Stimulated activated CD4-positive, alpha-beta T cell treated with anti-CD3 and anti-CD28 coated beads, Interleukin-15, amount 100 ng/mL, for 24 hours (primary cell): Measurements from ENCODE around the gene LONRF3.

Experiments
- DNase-seq: peaks from one replicate; pipeline ENCODE4 v3.0.0-alpha.2; 2020

Gene LONRF3

DNA sequence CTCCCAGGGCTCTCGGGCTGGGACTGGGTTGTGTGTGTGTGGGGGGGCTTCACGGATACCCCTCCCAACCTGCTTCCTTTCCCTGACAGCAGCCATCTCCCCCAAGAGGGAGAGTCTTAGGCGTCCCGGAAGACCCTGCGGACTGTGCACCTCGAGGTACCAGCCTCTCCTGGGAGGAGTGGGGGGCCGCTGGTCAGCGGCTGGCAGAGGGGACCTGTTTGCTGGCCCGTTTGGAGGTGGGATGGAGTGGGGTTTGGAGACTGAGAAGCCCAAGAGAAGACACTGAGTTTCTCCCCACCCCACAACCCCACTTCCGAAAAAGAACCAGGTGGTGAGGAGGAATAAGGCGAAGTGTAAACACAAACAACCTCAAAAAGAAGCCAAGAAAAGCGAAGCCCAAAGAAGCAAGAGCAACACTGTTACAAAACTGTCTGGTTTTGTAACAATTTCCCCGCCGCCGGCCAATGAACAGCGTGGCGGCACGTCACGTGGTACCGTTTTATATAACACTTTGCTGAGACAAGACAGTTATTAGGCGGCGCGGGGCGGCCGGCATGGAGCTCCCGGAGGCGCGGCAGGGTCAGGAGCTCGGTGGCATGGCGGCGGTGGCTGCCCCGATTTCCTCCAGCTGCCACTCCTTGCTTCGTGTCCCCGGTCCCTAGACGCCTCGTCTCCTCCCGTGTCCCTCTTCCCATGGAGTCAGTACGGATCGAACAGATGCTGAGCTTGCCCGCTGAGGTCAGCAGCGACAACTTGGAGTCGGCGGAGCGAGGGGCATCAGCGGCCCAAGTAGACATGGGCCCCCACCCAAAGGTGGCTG is at the start of gene LONRF3:
Gene LONRF3 (plus strand): TSS at position 531 of the 820 bp plus-strand sequence. CDS start 163 bp downstream, at position 694.
- DNase-seq, result peak; percentile 71

DNA sequence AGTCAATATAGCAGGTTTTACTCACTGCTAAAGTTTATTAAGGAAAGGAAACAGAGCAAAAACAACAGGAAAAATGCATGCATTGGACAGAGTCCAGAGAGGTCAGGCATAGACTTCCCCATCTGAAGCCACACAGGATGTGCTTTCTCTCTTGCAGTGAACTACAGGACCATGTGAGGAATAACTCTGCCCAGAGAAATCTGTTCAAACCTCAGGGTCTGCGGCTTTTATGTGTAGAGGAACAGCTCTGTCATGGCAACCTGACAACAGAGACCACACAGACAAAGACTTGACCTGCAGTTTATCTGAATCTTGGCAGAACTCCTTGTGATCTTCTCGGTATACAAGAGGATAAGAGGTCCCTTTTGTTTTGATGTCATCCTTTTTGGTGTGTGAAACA is 46.3 kb upstream of the LONRF3 start:
- no peak for DNase-seq

DNA sequence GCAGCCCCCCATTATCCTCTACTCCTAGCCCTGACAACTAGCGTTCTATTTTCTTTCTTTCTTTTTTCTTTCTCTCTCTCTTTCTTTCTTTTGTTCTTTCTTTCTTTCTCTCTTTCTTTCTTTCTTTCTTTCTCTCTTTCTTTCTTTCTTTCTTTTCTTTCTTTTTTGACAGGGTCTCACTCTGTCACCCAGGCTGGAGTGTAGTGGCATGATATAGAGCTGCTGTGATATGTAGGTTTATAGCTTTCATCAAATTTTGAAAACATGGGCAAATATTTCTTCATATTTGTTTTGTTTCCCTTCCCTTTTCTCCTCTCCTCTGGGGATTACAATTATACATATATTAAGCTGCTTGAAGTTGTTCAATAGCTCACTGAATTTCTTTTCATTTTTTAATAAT is 39.1 kb upstream of the LONRF3 start:
- no peak for DNase-seq

DNA sequence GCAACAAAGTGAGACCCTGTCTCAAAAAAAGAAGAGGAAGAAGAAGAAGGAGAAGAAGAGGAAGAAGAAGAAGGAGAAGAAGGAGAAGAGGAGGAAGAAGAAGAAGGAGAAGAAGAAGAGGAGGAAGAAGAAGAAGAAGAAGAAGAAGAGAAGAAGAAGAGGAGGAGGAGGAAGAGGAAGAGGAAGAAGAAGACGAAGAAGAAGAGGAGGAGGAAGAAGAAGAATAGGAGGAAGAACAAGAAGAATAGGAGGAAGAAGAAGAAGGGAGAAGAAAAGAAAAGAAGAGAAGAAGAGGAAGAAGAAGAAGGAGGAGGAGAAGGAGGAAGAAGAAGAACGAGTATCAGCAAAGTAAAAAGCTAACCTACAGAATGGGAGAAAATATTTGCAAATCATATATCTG is 33.3 kb upstream of the LONRF3 start:
- no peak for DNase-seq

DNA sequence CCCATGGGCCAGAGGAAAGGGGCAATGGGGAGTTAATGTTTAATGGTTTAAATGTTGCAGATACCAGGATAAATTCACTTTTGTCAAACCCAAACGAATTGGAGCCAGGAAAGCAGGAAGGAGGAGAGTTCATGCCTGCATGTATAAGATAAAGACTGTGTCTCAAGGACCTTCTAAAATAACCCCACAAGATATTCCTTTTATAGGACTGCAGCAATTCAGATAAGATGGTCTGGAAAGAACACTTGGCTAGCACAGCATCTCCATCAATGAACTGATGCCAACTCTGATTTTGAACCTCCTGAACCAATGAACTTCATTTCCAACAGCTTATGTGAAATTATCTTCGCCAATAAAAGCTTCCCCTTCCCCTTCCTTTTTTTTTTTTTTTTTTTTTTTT is 31.3 kb upstream of the LONRF3 start:
- DNase-seq, result no peak

DNA sequence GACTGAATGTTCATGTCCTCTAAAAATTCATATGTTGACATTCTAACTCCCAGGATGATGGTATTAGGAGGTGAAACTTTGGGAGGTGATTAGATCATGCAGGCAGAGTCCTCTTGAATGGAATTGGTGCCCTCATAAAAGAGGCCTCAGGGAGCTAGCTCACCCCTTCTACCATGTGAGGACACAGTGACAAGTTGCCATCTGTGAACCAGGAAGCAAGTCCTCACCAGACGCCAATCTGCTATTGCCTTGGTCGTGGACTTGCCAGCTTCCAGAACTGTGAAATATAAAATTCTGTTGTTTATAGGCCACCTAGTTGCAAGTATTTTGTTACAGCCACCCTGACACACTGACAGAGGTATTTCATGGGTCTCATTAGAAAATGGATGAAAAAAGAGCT is 28.5 kb upstream of the LONRF3 start:
- DNase-seq, result no peak

DNA sequence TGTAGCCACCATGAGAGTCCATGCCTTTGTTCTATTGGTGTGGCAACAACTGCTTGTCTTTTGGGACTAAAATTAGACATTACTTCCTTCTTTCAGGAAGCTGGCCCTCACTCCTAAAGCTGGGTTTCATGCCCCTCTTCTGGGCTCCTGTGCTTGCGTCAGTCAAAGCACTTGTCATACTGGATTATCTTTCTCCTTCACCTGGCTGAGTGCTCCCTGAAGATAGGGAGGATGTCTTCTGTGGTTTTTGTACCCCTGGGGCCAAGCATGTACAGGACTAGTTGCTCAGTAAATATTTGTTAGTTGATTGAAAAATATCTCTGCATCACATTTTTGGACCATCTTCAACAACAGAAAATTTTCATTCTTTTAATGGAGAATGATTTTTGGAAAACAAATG is 26.1 kb upstream of the LONRF3 start:
- DNase-seq, result no peak

DNA sequence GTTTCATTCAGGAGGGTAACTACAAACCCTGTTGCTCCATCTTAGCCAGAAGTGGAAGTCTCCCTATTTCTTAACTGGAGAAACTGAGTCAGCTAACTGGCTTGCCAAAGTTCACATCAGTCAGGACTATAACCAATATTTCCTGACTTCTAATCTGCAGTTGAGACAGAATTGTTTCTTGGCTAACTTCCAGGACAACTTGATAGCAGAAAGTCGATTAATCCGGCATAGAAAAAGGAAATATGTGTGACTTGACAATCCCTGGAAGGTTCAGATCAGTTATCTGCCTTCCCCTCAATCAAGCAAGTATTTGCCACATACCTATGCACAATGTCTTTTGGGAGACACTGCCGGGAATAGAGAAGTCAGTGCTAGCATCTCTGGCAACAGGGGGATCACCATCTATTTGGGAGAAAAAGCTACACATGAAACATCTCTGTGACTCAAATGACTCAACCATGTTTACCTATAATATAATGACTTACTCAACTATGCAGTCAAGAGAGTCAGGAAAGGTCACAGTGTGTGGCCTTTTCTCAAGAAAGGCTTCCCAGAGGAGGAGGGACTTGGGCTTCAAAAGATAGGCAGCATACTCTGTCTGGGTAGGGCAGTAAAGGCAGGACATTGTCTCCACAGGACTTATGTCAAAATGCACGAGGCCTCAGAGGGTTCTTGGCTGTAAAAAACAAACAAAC is 12.4 kb upstream of the LONRF3 start:
- DNase-seq, result no peak

DNA sequence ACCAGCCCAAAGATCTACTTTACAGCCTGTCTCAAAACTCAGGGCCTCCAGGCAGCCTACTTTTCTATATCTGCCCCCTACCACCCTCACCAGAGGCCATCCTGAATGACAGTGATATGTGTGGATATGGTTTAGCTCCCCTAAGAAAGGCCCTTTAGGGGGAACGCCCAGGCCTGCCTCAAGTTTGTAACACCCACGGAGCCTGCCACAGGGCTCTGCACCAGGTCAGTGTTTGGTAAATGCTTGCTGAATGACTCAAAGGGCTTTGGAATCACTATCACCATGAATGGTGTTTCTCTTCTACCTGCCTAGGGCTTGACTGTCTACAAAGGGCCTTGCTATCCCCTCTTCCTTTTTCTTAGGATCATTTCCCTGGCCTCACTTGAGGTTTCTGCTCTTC is 11.3 kb upstream of the LONRF3 start:
- DNase-seq, result no peak

DNA sequence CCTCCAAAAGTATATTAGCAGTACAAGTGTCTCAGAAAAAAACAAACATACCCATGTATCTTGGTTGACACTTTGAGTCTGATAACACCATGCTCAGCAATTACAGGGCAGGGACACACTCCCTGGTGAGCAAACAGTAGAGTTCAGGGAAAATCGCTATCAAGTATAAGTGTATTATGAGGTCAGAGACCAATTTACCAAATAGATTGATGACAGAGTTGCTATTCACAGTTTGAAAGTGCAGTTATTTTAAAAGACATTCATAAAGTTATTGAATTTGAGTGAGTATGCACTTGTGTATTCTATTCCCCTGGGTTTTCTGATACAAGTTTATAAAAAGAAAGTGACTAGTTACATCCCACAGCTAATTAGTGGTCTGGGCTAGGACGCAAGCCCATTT is 10.2 kb upstream of the LONRF3 start:
- no peak for DNase-seq

DNA sequence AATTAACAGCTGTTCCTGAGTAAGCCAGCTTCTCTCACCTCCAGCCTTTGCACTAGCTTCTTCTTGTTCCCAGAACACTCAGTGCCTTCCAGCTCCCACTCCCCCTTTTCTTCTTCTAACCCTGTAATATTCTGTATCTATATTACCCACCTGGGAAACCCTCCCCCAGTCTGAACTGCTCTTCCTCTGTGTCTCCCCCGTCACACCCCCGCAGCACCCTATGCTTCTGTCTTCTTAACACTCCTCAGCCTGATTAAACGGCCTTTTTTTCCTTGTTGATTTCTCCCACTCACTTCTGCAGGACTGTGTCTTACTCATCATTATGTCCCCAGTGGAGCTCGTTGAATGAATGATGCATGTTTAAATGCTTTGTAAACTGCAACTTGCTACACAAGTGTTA is 9.0 kb upstream of the LONRF3 start:
- no peak for DNase-seq

DNA sequence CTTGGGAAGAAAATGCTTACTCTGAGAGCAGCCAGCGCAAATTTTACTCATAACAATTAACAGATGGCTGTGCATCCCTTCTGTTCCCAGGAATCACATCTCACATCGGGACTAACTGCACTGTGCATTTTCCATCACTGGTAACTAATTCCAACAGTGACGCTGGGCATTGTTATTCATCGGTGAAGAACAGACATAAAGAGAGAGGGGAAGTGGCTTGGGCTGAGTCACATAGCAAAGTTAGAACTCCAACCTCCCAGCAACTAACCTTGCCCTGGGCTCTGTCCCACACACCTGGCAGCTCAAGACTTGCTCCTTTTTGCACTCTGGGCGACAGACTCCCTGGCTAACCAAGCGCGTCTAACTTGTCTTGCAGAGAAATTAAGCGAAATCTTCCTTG is 6.4 kb upstream of the LONRF3 start:
- DNase-seq, result no peak

DNA sequence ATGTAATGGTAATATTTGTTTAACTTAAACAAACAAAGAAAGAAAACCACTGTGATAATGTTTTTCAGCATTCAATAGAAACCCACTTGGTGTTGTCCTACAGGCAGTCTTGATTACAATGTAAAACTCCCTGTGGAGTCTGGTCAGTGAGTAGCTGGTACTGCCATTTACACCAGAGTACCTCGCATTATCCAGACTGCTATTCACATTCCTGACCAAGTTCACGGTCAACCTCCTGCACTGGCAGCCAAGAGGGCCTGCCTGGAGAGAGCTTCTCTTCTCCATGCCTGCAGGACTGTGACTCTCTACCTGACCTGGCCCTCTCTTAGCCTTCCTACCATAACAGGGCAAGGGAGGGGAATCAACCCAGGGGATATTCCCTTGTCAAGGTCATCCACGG is 2.9 kb upstream of the LONRF3 start:
- DNase-seq, result no peak

DNA sequence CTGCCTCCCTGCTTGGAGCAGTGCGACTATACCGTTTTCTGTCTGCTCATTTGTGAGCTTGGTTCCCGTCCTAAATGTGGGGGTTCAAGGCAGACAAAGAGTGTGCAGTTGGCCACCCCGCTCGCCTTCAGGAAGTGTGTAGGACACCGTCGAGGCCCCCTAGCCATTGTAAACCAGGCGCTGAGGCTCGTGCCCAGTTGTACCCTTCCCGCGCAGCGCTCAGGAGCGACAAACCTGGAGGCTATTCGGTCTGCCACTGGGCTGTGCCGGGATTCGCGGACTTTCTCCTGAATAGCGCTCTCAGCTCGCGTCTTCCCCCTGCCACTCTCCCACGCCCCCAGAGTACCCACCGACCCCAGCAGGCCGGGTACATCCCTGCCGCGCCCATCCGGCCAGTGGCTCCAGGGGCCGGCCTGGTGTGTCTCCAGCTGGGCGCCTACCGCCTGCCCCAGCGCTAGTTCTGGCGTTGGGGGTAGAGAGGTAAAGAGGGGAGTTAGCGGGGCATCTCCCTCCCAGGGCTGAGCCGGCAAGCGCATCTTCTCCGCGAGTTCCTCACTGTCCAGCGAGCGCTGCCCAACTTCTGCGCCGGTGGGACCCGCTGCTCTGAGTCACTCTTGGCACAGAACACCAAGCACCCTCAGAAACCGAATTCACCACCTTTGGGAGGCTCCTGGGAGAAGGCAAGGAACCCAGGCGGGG is 880 bp upstream of the LONRF3 start:
- DNase-seq, result peak; percentile 4

DNA sequence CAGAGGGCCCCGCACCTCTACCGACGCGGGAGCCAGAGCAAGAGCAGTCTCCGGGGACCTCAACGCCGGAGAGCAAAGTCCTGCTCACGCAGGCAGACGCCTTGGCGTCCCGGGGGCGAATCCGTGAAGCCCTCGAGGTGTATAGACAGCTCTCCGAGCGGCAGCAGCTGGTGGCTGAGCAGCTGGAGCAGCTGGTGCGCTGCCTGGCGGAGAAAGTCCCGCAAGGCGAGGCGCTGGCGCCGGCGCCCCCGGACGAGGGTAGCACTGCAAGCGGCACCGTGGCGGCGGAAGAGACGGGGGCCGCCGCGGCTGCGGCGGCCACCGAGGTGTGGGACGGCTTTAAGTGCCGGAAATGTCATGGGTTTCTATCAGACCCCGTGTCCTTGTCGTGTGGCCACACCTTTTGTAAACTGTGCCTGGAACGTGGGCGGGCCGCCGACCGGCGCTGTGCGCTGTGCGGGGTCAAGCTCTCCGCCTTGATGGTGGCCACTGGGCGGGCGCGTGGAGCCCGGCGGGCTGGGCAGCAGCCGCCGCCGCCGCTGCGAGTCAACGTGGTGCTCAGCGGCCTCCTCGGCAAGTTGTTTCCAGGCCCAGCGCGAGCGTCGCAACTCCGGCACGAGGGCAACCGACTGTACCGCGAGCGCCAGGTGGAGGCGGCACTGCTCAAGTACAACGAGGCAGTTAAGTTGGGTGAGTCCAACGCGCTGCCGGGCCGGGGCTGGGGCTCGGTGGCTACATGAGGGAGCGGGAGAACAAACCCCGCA is 672 bp downstream of the LONRF3 start:
- DNase-seq, result peak; percentile 56

DNA sequence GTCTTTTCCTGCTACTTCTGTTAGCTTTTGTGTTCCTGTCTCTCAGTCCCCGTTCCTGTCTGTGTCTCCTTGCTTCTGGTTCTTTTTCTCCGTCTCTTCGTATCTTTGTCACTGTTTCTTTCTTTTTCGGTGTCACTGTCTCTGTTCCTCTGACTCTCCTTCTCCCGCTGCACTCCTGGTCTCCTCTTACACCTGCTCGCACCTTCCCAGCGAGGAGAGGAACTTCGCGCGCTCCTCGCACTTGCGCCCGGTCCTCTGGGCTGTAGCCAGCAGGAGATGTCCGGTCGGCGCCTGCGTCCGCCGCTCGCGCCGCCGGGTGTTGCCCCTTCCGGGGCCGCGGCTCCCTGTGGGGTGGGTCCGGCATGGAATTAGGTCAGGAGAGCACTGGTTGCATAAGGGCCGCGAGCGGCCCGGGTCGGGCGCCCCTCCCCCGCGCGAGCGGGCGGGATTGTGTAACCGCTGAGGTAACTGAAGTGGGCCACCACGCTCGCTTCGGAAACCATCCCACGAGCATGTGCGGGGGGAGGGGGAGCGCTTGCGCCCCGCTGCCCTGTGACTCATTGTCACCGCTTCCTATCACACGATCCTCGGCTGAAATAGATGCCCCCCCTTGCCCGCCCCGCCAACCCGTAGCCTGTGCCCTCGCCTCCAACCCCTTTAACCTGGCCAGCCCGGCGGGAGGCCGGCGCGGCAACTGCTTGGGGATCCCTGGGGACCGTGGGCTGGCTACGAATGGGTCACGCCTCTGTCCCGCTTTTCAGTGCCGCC is 1.6 kb downstream of the LONRF3 start:
- DNase-seq, result peak; percentile 79

DNA sequence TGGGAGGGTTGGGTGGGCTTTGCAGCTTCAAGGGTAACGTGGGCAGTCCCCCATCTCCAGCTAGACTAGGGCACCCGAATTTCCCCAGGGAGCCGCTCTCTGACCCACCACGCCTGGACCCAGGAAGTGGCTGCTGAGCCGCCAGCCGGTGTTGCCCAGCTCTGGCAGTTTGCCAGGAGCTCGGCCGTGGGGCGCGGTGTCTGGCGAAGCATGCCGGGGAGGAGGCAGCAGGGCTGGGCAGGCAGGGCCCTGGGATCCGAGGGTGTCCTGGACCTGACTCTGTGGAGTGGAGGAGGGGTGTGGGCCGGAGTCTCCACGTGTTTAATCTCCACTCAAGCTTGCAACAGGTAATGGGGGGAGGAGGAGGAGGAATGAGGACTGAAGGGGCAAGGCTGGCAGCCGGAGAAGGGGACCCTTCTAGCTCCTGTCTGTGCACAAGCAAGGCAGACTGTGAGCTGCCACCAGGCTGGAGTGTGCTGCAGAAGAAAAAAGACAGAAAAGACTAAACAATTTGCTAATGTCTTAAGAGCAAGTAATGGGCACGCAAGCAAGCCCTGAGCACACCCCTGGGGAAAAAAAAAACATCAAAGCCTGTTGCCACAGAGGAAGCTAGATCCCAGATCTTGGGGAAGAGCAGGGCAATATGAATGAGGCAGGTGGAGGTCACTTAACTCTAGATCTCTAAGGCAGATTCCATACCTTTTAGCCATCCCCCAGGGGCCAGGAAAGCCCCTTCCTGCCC is 2.4 kb downstream of the LONRF3 start:
- DNase-seq, result peak; percentile 40

DNA sequence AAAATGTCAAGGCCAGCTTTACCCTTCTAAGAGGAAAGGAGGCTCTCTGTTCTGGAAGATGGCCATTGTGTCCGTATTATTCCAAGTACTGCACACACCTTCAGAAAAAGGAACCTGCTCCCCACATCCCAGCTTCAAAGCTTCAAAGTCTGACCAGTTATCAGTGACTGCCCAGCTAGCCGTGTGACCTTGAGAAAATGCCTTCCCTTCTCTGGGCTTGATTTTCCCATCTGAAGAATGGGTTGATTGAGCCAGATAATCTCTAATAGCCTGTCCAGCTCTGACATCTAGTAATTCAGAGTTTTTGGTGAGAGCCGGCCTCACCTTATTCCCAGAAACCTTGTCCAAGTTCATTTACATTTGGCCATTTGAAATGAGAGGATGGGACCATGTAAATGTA is 3.0 kb downstream of the LONRF3 start:
- no peak for DNase-seq

DNA sequence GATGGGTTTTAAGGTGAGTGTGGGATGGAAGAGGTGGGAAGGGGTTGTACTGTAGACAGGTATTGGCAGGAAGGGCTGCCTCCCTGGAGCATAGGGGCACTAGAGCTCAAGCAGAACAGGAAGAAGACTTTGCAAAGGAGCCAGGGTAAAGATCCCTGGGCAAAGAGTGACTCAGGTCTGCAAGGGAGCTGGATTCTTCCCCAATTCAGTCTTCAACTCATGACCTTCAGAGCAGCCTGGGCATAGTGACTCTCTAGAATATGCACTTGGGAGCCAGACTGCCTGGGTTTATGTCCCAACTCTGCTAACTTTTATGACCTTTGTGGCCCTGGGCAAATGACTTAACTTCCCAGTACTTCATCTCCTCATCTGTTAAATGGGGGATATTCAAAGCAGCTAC is 4.0 kb downstream of the LONRF3 start:
- DNase-seq, result no peak

DNA sequence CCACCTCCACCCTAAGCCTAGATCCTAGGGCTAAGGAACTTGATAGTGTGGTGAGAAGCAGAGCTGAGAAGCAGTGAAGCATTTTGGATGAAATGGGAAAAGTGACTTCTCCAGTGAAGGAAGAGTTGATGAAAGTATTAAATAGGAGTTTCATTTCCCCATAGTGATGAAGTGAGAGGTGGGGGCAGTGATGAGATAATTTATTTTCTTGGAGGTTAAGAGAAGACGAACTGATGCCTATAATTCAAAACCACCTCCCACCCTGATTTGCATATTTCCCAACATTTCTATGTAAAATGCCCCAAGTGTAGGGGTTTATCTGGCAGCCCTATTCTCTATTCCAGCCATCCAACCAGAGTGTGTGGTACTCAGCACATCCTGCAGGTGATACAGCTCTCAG is 6.3 kb downstream of the LONRF3 start:
- DNase-seq, result no peak

DNA sequence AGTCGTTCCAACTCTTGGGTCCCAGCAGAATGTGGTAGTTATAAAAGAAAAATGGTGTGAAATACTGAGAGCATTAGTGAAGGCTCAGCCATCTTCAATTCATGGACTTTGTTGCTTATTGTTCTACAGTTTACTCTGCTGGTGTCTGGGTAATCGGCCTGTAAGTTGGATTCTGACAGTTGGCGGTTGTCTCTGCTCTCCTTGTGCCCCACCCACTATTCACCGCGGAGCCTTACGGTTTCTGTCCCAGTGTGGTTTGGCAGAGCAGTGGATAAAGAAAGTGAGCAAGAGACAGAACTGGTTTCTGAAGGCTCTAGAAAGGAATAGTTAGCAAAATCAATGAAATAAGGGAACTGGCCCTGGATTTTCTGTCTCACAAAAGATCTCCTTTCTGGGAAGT is 9.1 kb downstream of the LONRF3 start:
- no peak for DNase-seq

DNA sequence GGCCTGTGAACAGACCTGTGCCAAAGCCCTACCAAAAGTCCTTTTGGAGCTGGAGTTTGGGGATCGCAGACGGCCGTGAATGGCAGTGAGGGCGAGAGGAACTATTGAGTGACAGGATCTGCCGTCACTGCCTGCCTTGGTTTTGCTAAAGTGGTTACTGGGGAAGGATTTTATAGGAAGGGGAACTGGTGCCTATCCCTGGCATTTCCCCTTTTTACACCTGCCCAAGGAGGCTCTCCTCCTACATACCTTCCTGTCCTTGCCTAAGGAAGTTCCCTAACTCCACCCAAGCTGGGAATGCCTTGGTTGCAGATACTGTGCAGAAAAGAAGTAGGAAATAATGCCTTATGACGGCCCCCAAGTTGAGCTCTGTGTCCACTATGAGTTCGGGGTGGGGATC is 14.5 kb downstream of the LONRF3 start:
- no peak for DNase-seq
